NCI-H460 (cell line): ENCODE results near the gene GRAMD1B. TPM values are rescaled to one million over a fixed set of nuclear protein-coding genes. Genes with fewer than 3 reads are reported as not detected.

Experiments
- DNase-seq: peaks from one replicate; pipeline ENCODE4 v3.0.0-alpha.2; 2016; ENCODE audit warnings: low read depth; ENCODE audit errors: extremely low read depth
- total RNA-seq: library from RNA; depleted of rRNA; stranded (reverse); fragments of >200 nt; shearing (Covaris generic); gene quantifications from 2 replicates; pipeline ENCODE4 v1.2.3, GENCODE V29; 2014

Gene GRAMD1B
- total RNA-seq, 1 experiment from 2014 or later, result 279 TPM

DNA sequence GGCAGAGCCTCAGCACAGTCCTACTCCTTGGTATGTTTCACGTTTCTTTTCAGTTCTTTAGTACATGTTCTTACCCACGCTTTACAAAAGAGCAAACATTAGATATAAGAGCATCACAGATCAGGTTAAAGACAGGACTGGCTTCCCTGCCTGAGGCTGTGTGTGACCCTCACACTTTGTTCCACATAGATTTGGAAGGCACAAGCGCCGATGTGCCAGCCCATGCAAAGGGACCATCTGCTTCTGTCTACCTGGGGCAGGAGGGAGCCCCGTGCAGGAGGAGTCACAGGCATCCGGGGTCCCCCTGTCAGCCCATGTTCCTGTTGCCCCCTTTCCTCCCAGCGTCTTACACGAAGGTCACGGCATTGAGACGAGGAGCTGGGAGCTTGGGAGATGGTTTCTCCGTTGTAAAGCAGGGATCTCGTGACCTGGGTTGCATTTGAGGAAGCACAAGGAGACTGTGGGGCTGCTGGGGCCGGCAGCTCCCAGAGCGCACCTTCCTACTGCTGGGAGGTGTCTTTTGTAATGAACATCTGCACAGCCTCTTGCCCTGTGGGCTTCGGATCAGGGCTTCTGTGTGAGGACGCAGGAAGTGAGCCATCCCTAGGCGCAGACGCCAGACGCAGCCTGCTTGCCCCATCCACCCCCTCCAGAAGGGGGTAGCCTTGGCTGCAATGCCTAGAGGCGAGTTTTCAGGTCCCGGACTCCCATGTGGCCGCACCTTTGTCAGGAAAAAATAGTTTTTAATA lies 151.8 kb downstream of the GRAMD1B start:
- DNase-seq, result no peak

DNA sequence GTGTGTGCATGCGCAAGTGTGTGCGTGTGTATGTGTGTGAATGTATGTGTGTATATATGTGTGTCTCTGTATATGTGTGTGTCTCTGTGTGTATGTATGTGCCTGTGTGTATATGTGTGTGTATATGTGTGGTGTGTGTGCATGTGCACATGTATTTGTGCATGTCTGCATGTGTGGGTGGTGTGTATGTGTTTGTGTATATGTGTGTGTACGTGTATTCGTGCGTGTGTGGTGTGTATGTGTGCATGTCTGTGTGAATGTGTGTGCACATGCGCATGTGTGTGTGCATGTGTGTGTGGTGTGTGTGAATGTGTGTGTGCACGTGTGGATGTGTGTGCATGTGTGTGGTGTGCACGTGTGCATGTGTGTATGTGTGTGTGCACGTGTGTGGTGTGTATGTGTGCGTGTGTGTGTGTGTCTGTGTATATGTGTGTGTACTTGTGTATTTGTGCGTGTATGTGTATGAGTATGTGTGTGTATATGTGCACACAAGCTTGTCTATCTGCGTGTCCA lies 153.0 kb downstream of the GRAMD1B start:
- DNase-seq, result no peak

DNA sequence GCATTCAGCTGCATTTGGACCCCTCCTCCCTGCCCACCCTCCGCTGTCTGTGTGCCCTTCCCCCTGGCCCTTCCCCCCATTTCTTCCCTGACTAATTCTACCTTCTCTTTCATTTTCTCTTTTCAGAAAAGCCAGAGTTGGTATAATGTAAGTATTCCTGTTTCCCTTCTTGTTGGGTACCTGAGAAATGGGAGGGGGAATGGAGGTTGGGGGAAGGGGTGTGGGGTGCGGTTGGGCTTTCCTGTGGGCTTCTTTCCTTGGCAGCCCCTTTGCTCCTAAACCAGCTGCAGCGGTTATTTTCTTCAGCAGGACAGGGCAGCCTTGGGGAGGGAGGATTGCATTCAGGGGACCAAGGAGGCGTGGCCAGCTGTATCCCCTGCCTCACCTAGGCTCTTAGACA lies 154.1 kb downstream of the GRAMD1B start:
- no peak for DNase-seq

DNA sequence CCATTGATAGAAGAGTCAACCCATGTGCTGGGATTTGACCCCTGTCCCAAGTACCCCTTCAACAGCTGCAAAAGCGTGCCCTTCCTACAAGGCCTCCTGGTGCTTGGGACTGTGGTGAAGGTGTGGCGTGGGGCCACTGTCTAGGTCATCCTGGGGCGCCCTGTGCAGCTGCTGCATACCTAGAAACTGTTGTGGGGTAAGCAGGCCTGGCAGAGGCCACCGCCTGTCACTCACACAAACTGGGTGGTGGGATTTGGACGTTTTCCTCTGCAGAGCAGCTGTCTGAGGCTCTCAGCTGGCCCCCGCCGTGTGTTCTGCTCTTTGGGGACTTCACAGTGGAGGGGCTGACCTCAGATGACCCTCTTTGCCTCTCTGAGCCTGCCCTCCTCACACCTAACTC lies 154.7 kb downstream of the GRAMD1B start:
- DNase-seq, result no peak

DNA sequence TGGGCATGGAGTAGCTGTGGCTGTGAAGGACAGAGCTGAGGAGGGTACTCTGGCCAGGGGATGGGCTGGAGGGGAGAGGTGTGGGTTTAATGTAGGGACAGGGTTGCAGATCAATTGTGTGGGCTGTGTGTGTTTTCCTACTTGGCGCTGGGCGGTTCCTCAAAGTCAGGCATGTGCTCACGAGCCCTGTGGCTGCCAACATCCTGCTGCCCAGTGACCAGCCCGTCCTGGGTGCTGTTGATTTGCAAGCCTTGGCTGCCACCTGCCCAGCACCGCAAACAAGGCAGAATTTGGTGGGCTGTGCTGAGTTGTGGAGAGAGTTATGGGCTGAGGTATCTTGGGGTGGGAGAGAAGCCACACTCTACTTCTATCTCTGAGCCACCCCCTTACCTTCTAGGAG lies 155.1 kb downstream of the GRAMD1B start:
- DNase-seq, result no peak

DNA sequence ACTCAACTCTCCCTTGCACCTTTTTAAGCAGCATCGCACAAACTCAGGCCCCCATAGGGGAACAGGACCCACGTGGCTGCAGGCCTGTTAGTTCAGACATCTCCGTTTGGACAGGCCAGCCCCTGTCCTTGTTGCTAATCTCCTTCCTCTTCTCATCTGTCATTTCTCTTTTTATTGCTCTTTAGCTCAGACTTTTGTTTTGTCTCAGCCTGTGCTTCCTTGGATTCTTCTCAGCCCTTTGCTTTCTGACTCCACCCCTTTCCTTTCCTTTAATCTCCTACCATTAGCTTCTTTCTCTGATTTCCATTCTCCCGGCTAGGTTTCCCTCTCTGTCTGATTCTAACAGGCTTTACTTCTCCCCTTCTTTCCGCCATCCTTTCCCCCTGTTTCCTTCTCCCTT lies 155.6 kb downstream of the GRAMD1B start:
- DNase-seq, result no peak

DNA sequence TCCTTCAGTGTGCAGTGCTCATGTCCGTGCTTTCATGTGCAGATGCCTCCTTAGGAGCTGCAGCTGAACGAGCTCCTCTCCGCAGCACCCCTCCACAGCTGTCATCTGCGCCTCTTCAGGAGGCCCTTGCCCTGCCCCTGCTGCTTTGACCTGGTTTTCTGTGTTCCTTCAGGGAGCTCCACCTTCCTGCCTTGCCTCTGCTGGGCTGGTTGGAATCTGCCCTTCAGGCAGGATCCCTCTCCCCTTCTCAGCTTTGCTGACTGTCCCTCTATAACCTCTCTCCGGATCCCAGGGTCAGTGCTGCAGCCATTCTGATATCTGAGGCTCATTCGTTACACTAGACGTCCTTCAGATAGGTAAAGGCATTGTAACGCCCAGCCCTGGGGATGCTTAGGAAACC lies 156.5 kb downstream of the GRAMD1B start:
- DNase-seq, result no peak

DNA sequence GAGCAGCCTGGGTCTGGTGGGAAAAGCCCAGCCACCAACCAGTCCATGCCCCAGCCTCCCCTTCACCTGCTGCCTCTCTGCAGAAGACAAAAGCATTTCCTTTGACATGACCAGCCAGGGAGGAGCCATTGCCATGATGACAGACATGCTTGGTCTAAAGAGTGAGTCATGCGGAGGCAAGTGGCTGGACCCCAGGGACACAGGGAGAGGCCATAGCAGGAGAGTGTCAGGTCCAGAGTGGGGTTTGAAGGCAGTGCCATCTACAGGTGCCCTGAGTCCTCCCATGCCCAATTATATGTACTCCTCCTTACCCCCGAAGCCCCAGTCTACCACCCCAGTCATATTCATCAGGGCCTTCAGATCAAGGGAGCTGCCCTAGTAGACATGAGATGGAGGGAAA lies 157.0 kb downstream of the GRAMD1B start:
- DNase-seq, result peak; percentile 19

DNA sequence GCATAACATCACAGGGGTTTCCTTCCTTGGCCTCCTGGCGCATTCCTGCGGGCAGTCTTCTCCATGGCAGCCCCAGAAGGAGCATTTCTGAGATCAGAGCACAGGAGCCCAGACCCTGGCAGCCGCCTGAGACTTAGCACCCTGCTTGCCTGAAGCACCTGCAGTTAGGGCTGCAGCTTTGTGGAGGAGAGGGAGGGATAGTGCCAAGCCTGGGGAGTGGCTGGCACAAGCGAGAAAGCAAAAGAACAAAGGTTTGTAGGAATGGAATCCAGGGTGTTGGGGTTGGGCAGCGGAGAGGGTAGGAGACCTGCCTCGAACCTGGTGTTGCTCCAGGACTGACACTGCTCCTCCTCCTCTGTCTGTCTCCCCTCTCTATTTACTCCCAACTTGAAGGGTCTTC lies 157.5 kb downstream of the GRAMD1B start:
- DNase-seq, result no peak

DNA sequence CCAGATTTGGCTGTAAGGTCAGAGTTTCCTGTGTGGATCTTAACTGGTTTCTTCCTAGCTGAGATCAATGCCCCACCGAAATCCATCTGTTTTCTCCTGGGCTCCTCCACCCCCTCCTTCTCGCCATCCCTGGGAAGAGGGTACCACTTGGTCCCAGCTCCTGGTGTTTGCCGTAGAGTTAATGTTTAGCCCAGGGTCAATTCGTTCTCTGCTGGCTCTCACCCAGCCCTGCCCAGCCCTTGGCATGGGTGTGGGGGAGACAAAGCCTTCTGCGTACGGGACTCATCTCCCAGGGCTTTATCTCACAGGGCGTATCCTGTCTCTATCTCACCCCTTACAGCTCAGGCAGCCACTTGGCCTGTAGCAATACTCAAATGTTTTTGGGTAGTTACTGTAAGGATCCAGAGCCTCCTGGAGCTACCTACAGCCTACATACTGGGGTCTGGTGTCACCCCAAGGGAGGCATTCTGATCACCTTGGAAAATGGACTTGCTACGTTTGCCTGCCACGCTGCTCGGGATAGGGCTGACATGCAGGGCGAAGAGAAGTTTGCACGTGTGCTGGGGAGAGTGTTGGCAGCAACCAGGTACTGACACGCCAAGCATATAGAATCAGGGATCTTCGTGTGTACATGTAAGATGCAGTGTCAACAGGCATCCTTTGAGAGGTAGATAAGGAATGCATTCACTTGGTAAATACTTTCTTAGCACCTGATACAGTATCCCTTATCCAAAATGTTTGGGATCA lies 158.2 kb downstream of the GRAMD1B start:
- no peak for DNase-seq

DNA sequence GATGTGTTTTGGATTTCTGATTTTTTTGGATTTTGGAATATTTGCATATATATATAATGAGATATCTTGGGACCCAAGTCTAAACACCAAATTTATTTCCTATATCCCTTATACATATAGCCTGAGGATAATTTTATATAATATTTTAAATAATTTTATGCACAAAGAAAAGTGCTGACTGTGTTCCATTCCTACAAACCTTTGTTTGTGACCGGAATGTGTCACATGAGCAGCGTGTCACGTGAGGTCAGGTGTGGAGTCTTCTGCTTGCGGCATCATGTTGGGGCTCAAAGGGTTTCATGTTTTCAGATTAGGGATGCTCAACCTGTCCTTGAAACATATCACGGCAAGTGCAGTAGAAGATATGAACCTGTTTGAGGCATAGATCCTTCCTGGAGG lies 158.8 kb downstream of the GRAMD1B start:
- no peak for DNase-seq

DNA sequence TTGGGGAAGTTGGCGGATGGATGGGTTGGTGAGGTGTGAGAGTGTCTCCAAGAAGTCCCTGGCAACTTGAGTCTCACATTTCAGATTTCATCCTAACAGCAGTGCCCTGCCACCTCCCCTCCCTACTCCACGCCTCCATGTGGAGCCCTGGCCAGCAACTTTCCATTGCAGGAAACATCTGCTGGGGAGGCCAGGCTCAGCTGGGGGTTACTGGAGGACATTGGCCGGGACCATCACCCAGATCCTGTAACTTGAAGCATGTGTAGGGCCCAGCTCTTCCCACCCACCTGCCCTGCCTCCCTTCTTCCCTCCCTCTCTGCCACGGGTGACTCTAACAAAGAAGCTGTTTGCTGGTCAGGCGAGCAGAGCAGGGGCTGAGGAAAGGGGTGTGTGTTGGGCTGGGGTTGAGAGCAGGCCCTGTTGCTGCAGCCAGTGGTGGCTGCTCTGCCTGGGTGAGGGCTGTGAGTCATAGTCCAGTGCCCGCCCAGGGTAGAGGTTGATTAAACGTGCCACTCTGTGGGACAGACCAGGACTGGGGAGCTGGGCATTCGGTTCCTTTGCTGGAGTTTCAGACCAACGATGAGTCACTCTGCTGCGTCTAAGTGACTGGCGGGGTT lies 160.3 kb downstream of the GRAMD1B start:
- DNase-seq, result no peak

DNA sequence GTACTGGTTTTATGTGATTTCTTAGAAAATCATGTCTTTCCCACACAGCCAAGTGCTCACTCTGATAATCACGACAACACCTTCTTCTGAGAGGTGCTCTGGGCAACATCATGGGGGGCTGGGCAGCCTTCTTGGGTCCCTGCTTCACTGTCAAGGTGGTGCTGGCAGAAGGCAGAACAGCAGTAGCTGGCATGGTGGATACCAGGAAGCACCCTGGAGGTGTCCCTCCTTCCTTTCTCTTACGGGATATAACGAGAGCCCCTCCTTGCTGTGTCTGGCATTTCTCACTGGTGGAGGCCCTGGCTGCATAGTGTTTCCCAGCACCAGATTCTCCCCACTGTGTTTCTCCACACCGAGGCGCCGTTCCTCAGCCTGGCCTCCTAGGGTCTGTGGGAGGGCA lies 163.5 kb downstream of the GRAMD1B start:
- DNase-seq, result no peak

DNA sequence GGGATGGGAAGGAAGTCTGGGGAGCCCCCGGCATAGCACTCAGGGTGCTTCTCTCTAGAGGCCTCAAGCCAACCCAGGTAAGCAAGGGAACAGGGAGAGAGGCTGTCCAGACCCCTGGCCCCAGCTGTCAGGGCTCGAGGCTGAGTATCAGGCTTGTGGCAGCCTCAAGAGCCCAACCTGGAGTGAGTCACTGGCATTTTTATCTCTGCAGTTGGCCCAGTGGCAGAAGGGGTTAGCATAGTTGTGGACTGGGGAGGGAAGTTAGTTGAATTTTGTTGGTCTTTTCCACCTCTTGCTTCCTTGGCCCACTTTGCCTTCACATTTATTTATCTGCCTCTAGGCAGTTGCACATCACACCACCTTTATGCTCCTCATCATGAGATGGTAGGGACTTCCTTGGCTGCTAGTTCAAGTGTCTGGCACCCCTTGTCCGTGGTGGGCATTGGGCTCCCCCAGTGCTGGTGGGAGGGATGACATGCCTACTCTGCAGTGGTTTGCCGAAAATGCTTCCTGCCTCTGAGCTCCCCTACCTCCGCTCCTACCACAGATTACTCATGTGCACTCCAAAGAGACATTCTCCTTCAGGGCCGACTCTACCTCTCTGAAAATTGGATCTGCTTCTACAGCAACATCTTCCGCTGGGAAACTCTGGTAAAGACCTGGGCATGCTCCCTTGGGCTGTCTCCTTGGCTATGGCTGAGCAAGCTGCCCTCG lies 164.3 kb downstream of the GRAMD1B start:
- no peak for DNase-seq

DNA sequence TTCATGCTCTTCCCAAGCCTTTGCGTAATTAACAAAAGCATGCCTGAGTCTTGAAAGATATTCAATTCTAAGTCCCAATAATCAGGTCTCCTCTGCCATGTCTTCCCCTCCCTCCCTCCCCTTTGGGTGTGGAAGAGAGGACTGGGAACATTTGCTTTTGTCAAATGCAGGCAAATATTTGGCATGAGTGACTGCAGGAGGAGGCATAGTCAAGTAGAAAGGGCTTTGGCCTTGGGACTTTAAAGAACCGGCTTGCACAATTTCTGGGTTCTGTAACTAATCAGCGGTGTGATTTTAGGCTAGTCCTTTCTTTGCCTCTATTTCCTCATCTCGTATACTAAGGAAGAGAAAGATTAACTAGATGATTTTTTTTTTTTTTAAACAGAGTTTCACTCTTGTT lies 164.9 kb downstream of the GRAMD1B start:
- no peak for DNase-seq

DNA sequence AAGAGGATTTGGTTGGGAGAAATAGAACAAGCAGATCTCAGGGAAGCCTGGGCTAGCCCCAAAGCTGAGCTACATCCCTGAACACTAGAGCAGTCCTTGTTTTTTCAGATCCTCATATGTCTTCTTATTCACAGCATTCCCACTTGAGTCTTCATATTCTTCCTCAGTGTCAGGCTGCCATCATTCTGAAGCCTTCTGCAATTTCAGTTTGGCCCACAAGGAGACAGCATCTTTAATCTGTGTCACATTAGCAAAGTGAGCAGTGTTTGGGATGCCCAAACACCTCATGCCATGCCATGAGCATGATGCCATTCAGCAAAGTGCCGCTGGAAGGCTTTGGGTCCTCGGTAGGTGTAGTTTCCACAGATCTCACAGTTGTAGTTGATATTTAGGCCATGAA lies 167.8 kb downstream of the GRAMD1B start:
- DNase-seq, result no peak

DNA sequence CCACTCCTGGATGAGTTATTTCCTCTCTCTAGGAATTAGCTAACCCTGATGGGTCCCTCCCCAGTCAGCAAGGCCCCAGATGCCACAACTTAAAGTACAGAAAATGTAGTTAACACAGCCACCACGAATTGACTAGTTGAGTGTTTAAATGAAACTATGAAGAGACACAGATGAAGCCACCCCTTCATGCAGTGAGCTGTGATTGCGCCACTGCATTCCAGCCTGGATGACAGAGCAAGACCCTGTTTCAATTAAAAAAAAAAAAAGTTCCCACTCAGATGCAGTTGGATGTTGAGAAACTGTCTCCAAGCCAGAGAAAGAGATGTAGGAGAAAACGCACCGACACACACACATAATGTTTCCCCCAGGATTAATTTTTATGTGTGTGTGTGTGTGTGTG lies 171.1 kb downstream of the GRAMD1B start:
- no peak for DNase-seq

DNA sequence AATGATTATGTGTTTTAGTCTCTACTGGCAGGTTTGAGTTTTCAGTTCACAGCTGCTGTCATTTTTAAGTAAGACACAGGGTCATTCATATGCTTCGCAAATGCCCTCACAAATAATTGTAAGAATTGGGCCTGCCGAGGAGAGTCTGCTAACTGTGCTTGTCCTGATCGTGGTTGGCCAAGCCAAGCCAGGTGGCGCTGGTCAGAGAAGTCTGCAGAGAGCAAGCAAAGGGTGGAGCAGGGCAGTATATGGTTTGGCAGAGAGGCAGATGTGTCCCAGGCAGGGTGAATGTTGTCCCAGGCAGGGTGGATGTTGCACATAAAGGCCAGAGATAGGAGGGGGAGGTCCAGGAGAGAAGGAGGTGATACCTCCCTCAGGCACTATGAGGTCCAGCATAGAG lies 171.7 kb downstream of the GRAMD1B start:
- no peak for DNase-seq

DNA sequence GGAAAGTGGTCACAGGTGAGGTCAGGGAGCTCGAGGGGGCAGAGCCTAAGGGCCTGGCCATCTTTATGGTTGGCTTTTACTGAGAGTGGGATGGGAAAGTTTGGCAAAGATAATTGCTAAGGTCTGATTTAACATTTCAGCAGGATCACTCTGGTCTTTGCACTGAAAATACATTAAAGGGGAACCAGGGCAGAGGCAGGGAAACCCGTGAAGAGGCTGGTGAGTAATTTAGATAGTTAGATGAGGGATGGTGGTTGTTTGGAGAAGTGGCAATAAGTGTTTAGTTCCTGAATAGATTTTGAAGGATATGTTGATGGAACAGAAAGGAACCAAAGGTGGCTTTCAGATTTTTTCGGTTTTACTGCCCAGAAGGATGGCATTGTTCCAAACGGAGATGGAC lies 173.6 kb downstream of the GRAMD1B start:
- no peak for DNase-seq

DNA sequence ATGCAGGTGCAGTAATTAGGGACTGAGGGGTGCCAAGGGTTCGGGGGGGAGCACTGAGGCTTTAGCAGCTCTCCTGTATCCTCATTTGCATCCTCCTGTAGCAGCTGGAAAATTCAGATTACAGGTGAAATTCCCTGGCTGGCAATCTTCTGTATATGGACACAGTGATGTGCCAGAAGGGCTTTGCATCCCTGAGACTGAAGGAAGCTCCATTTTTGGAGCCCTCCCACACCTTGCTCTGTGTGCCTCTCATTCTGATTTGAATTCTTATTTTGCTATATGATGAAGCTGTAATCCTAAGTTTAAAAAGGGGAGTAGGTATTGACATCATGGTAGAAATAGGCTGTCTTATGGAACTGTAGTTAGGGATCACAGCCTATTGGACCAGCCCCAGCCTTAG lies 177.7 kb downstream of the GRAMD1B start:
- DNase-seq, result no peak

DNA sequence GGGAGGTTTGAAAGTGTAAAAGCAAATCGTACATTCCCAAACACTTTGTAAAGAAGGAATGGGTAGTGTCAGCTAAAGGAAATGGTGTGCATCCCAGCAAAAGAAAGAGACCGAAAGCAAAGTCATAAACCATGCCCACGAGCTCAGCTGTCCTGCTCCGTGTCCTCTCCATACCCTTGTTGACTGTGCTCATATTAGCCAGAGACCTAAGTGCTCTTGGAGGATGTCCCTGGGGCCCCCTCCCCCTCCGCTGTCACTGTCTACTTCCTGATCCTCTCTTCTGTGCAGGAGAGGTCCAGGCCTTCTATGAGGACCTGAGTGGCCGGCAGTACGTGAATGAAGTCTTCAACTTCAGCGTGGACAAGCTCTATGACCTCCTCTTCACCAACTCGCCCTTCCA lies 178.3 kb downstream of the GRAMD1B start:
- no peak for DNase-seq
